H1 (cell line): ENCODE measurements around the gene STARD8.

Experiments used
- CEBPB ChIP-seq: IDR thresholded peaks from 2 replicates; pipeline ENCODE4 v1.6.1; 2012; ENCODE audit warnings: low read depth, low read length
- CHD2 ChIP-seq: IDR thresholded peaks from 2 replicates; pipeline ENCODE4 v1.6.1; 2012; ENCODE audit warnings: low read length, improper control_type of control experiment
- CREB1 ChIP-seq: IDR thresholded peaks from 2 replicates; pipeline ENCODE4 v1.6.1; 2012; ENCODE audit warnings: inconsistent platforms
- EZH2 ChIP-seq: fragments of 200-600 bp; sonication (generic); IDR thresholded peaks from 2 replicates; pipeline ENCODE4 v1.7.1; 2012; ENCODE audit warnings: low read depth, mild to moderate bottlenecking, moderate library complexity, low read length, inconsistent platforms; ENCODE audit not compliant: severe bottlenecking
- JUN ChIP-seq: IDR thresholded peaks from 2 replicates; pipeline ENCODE4 v1.6.1; 2011; ENCODE audit warnings: low read depth, mild to moderate bottlenecking, improper control_type of control experiment, low read length
- POLR2A ChIP-seq, 2 experiments: IDR thresholded peaks; 1 replicate in 1 of 2; 2 replicates in 1 of 2; pipeline ENCODE4 v1.6.1; 2011; ENCODE audit warnings: low read depth in 2 of 2, low read length in 2 of 2, mild to moderate bottlenecking in 2 of 2; ENCODE audit errors: control extremely low read depth in 1 of 2
- POLR2AphosphoS5 ChIP-seq: IDR thresholded peaks from 2 replicates; pipeline ENCODE4 v1.6.1; 2011; ENCODE audit warnings: low read depth, low read length
- RNF2 ChIP-seq: fragments of 200-900, 300-1000 bp; sonication (generic); IDR thresholded peaks from 2 replicates; pipeline ENCODE4 v1.7.1; 2016; ENCODE audit warnings: borderline replicate concordance, low read depth, mild to moderate bottlenecking, antibody characterized with exemption, low read length; ENCODE audit not compliant: poor library complexity, severe bottlenecking; ENCODE audit errors: missing control alignments
- TF ChIP-seq, protein P1 (sequence below), 3 experiments: IDR thresholded peaks; 1 replicate in 2 of 3; 2 replicates in 1 of 3; pipeline versions ENCODE4 v1.5.1 to v1.6.1; 2011; ENCODE audit warnings: low read length in 3 of 3, mild to moderate bottlenecking in 3 of 3, inconsistent platforms in 2 of 3, low read depth in 1 of 3, moderate library complexity in 1 of 3; ENCODE audit not compliant: insufficient read depth in 1 of 3; ENCODE audit errors: control extremely low read depth in 1 of 3

DNA sequence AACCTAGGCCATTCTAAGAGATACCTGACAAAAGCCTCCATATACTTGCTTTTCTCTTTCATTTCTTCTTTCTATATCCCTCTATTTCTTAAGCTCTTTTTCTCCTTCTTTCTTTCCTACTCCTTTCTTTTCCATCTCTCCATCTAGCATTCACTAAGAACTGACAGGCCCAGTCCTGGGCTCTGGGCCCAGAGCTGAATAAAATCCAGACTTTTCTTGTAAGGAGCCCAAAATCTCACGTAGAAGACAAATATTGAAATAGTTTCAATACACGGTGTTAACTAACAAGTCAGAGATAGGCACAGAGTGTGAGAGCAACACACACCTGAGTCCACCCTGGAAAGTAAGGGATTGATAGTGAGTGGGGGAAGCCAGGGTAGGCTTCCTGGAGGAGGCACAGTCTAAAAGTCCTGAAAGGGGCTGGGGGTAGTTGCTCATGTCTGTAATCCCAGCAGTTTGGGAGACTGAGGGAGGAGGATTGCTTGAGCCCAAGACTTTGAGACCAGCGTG, 108.2 kb downstream of the STARD8 start:
- TF ChIP-seq CREB1: no peak
- TF ChIP-seq RNF2: no peak
- TF ChIP-seq, protein P1, sequence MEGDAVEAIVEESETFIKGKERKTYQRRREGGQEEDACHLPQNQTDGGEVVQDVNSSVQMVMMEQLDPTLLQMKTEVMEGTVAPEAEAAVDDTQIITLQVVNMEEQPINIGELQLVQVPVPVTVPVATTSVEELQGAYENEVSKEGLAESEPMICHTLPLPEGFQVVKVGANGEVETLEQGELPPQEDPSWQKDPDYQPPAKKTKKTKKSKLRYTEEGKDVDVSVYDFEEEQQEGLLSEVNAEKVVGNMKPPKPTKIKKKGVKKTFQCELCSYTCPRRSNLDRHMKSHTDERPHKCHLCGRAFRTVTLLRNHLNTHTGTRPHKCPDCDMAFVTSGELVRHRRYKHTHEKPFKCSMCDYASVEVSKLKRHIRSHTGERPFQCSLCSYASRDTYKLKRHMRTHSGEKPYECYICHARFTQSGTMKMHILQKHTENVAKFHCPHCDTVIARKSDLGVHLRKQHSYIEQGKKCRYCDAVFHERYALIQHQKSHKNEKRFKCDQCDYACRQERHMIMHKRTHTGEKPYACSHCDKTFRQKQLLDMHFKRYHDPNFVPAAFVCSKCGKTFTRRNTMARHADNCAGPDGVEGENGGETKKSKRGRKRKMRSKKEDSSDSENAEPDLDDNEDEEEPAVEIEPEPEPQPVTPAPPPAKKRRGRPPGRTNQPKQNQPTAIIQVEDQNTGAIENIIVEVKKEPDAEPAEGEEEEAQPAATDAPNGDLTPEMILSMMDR (IDR thresholded peaks at IDR 0.05; ENCODE audit: control extremely low read depth in 1 of 3, insufficient read depth in 1 of 3, low read depth in 1 of 3, low read length in 3 of 3): no peak
- no peak for TF ChIP-seq CEBPB
- TF ChIP-seq POLR2A (IDR thresholded peaks at IDR 0.05; ENCODE audit: control extremely low read depth in 1 of 2, low read depth in 2 of 2, low read length in 2 of 2): no peak
- no peak for TF ChIP-seq JUN
- TF ChIP-seq CHD2: no peak
- no peak for TF ChIP-seq POLR2AphosphoS5
- TF ChIP-seq EZH2: no peak
